Hepatocyte (in vitro differentiated cells): ENCODE data around the gene ARHGAP26.

Experiments
- EZH2 ChIP-seq: fragments of 200-600 bp; sonication (generic); IDR thresholded peaks from 2 replicates; pipeline ENCODE4 v1.6.1; 2016; ENCODE audit warnings: antibody characterized with exemption, mild to moderate bottlenecking, borderline replicate concordance
- EZH2phosphoT487 ChIP-seq: fragments of 200-600 bp; sonication (generic); IDR thresholded peaks from one replicate; pipeline ENCODE4 v1.6.1; 2018; ENCODE audit warnings: antibody characterized with exemption, mild to moderate bottlenecking, low read depth, moderate library complexity; ENCODE audit not compliant: unreplicated experiment, severe bottlenecking
- TF ChIP-seq, protein P1 (sequence below): fragments of 200-600 bp; sonication (generic); IDR thresholded peaks from 2 replicates; pipeline ENCODE4 v1.5.1; 2016; ENCODE audit warnings: antibody characterized with exemption, mild to moderate bottlenecking; ENCODE audit not compliant: poor library complexity

DNA sequence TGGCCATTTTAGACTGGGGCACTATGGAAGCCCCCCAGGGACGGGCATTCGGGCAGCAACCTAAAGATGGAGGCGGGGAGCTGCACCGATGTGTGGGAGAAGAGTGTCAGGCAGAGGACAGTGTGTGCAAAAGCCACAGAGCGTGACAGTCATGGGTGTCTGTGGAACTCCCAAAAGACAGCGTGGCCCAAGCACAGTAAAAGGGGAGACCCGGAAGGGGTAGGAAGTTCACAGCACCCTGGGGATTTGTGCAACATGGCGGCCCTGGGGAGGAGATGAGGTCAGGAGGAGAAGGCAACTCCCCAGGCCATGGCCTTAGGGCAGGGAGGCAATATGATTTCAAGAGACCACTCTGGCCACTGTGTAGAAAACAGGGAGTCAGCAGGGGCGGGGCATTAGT lies 45.4 kb upstream of the ARHGAP26 start:
- TF ChIP-seq, protein P1, sequence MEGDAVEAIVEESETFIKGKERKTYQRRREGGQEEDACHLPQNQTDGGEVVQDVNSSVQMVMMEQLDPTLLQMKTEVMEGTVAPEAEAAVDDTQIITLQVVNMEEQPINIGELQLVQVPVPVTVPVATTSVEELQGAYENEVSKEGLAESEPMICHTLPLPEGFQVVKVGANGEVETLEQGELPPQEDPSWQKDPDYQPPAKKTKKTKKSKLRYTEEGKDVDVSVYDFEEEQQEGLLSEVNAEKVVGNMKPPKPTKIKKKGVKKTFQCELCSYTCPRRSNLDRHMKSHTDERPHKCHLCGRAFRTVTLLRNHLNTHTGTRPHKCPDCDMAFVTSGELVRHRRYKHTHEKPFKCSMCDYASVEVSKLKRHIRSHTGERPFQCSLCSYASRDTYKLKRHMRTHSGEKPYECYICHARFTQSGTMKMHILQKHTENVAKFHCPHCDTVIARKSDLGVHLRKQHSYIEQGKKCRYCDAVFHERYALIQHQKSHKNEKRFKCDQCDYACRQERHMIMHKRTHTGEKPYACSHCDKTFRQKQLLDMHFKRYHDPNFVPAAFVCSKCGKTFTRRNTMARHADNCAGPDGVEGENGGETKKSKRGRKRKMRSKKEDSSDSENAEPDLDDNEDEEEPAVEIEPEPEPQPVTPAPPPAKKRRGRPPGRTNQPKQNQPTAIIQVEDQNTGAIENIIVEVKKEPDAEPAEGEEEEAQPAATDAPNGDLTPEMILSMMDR = no peak
- TF ChIP-seq EZH2 = no peak
- TF ChIP-seq EZH2phosphoT487 = no peak
